Osteoblast (primary cell): ENCODE data around the gene FOXQ1. TPM values are rescaled to one million over a fixed set of nuclear protein-coding genes. Genes with fewer than 3 reads are reported as not detected.
A peak's percentile ranks its signal among the peaks of the same experiment; 100 is the strongest.

Experiments used
- DNase-seq: peaks from one replicate; pipeline ENCODE4 v3.0.0; 2011; ENCODE audit warnings: low spot score, mixed read lengths; ENCODE audit not compliant: insufficient read length; ENCODE audit errors: missing footprints
- H2AFZ ChIP-seq: 2 replicates; pipeline ENCODE4 v1.6.0; 2011; ENCODE audit warnings: mild to moderate bottlenecking, low read length
- H3K27ac ChIP-seq: 2 replicates; pipeline ENCODE4 v1.5.1; 2011; ENCODE audit warnings: mild to moderate bottlenecking, low read depth, low read length, moderate library complexity
- H3K27me3 ChIP-seq: 2 replicates; pipeline ENCODE4 v1.6.0; 2012; ENCODE audit warnings: mild to moderate bottlenecking, control low read depth, inconsistent platforms, low read length, moderate library complexity; ENCODE audit not compliant: insufficient read depth
- H3K36me3 ChIP-seq: 2 replicates; pipeline ENCODE4 v1.5.1; 2011; ENCODE audit warnings: mild to moderate bottlenecking, low read length, control low read depth, moderate library complexity; ENCODE audit not compliant: insufficient read depth
- H3K4me1 ChIP-seq: 2 replicates; pipeline ENCODE4 v1.5.1; 2011; ENCODE audit warnings: mild to moderate bottlenecking, low read length, control low read depth, moderate library complexity; ENCODE audit not compliant: insufficient read depth
- H3K4me2 ChIP-seq: 2 replicates; pipeline ENCODE4 v1.6.0; 2011; ENCODE audit warnings: mild to moderate bottlenecking, low read length; ENCODE audit not compliant: insufficient read depth
- H3K4me3 ChIP-seq: fragments of 200-600 bp; sonication (generic); 3 replicates; pipeline ENCODE4 v1.5.1; 2012; ENCODE audit warnings: mild to moderate bottlenecking, low read length, inconsistent platforms; ENCODE audit not compliant: insufficient read depth
- H3K79me2 ChIP-seq: 2 replicates; pipeline ENCODE4 v1.6.0; 2012; ENCODE audit warnings: mild to moderate bottlenecking, low read length, control low read depth, inconsistent platforms; ENCODE audit not compliant: insufficient read depth
- H3K9me3 ChIP-seq: 2 replicates; pipeline ENCODE4 v1.5.1; 2011; ENCODE audit warnings: low read depth, low read length, control low read depth
- H4K20me1 ChIP-seq: 2 replicates; pipeline ENCODE4 v1.6.0; 2012; ENCODE audit warnings: mild to moderate bottlenecking, low read length, control low read depth; ENCODE audit not compliant: insufficient read depth
- total RNA-seq: library from RNA; depleted of rRNA; stranded (reverse); fragments of >200 nt; gene quantifications from 2 replicates; pipeline ENCODE4 v1.2.3, GENCODE V29; 2012
- TF ChIP-seq, protein P1 (sequence below): IDR thresholded peaks from 2 replicates; pipeline ENCODE4 v1.5.1; 2011; ENCODE audit warnings: mild to moderate bottlenecking, low read depth, low read length, moderate library complexity; ENCODE audit errors: extremely low read depth

FOXQ1 gene
- total RNA-seq, 1 donor: 2.5 TPM

DNA sequence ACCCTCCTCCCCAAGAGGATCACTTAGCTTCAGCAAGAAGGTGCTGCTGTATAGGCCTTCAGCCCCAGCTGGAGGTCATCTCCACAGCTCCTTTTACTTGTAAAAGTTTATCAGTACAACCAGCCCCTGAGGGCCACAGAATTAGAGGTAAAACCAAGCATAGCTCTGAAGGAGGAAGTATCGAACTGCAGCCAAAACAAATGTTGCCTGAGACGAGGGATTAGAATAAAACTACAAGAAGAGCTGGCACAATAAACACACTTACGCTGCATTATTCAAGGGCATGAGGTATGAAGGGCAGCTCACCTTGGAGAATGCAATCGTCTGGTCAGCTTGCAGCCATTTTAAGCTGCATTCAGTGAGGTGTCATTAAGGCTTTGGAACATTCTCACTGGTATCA, 21.1 kb upstream of the FOXQ1 start:
- H3K4me1 ChIP-seq: no peaks in the 10 kb centered on the region
- no peak overlapping the region for H3K27ac ChIP-seq
- TF ChIP-seq, protein P1, sequence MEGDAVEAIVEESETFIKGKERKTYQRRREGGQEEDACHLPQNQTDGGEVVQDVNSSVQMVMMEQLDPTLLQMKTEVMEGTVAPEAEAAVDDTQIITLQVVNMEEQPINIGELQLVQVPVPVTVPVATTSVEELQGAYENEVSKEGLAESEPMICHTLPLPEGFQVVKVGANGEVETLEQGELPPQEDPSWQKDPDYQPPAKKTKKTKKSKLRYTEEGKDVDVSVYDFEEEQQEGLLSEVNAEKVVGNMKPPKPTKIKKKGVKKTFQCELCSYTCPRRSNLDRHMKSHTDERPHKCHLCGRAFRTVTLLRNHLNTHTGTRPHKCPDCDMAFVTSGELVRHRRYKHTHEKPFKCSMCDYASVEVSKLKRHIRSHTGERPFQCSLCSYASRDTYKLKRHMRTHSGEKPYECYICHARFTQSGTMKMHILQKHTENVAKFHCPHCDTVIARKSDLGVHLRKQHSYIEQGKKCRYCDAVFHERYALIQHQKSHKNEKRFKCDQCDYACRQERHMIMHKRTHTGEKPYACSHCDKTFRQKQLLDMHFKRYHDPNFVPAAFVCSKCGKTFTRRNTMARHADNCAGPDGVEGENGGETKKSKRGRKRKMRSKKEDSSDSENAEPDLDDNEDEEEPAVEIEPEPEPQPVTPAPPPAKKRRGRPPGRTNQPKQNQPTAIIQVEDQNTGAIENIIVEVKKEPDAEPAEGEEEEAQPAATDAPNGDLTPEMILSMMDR: no peak
- no peak overlapping the region for H2AFZ ChIP-seq
- H3K79me2 ChIP-seq: no peaks in the 10 kb centered on the region
- peak; percentile 50 for DNase-seq
- peaks cover 8% of the 10 kb centered on the region for H3K27me3 ChIP-seq
- no peak overlapping the region for H3K4me3 ChIP-seq
- H4K20me1 ChIP-seq: no peaks in the 10 kb centered on the region
- H3K9me3 ChIP-seq: no peaks in the 10 kb centered on the region
- no peak overlapping the region for H3K4me2 ChIP-seq
- no peaks in the 10 kb centered on the region for H3K36me3 ChIP-seq

DNA sequence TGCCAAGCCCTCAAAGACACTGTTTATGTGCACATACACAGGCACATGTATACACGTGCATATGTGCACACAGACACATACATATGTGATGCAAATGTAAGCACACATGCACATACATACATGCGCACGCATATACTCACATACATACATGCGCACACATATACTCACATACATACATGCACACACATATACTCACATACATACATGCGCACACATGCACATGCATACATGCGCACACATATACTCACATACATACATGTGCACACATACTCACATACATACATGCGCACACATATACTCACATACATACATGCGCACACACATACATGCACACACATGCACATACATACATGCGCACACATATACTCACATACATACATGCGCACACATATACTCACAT, 20.5 kb upstream of the FOXQ1 start:
- Histone ChIP-seq H3K9me3 (no peaks in the 10 kb centered on the region), H3K27ac (no peak overlapping the region), H3K79me2 (no peaks in the 10 kb centered on the region), H4K20me1 (no peaks in the 10 kb centered on the region), H2AFZ (no peak overlapping the region), H3K27me3 (peaks cover 10% of the 10 kb centered on the region), H3K36me3 (no peaks in the 10 kb centered on the region), H3K4me3 (no peak overlapping the region), H3K4me2 (no peak overlapping the region), H3K4me1 (no peaks in the 10 kb centered on the region)
- DNase-seq: no peak
- TF ChIP-seq, protein P1: no peak

DNA sequence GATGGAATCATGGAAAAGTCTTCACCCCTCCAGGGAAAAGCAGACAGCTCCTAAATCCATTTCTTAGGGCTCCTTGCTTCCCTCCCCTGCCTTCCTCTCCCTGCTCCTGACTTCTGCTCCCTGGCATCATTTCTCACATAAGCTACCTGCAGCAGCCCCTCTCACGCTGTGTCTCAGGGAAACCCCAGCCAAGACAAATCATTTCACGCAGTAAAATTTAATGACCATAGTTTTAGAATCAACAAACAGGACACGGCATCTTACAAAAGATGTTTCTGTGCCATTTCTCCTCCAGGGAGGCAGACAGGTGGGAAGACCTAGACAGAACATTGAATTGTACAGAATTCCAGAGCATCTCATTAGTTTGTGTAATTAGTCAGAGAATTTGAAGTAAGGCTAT, 16.5 kb upstream of the FOXQ1 start:
- H2AFZ ChIP-seq: no peak overlapping the region
- H3K9me3 ChIP-seq: no peaks in the 10 kb centered on the region
- H3K4me3 ChIP-seq: no peak overlapping the region
- H3K79me2 ChIP-seq: no peaks in the 10 kb centered on the region
- peaks cover 10% of the 10 kb centered on the region for H3K27me3 ChIP-seq
- no peaks in the 10 kb centered on the region for H3K36me3 ChIP-seq
- H3K4me1 ChIP-seq: no peaks in the 10 kb centered on the region
- H3K4me2 ChIP-seq: no peak overlapping the region
- no peak for DNase-seq
- no peaks in the 10 kb centered on the region for H4K20me1 ChIP-seq
- H3K27ac ChIP-seq: no peak overlapping the region
- TF ChIP-seq, protein P1: no peak

DNA sequence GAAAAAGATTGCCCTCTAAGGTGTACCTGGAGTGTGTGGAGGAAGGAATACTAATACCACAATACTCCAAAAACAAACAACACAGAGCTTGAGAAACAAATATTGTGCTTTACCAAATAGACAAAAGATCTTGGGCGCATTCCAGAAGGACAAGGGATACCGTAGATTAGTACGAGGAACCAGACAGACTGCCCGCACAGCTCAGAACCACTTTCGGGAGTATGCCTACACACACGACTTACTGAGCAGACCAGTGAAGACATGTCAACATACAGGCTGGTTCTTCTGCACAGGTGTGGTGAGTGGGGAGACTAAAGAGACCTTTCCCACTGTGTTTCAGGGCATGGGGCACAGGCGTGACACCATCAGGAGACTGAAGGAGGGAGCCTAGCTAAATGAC, 15.8 kb upstream of the FOXQ1 start:
- DNase-seq: no peak
- Histone ChIP-seq H3K4me1 (no peaks in the 10 kb centered on the region), H3K4me2 (no peak overlapping the region), H3K79me2 (no peaks in the 10 kb centered on the region), H3K27me3 (peaks cover 10% of the 10 kb centered on the region), H3K4me3 (no peak overlapping the region), H3K36me3 (no peaks in the 10 kb centered on the region), H3K27ac (no peak overlapping the region), H2AFZ (no peak overlapping the region), H4K20me1 (no peaks in the 10 kb centered on the region), H3K9me3 (no peaks in the 10 kb centered on the region)
- TF ChIP-seq, protein P1: no peak
